ENCODE measurements around the gene RAB3B. TPM values are rescaled to one million over a fixed set of nuclear protein-coding genes. Genes with fewer than 3 reads are reported as not detected.

The RAB3B gene
- total and polyA plus RNA-seq, 3 experiments from 2014 or later, result 0.01 to 0.13 (median 0.11) TPM

- H3K27me3 Mint-ChIP-seq, result peaks cover 6 to 15% of the 10 kb centered on the region in 2 donors
- Histone ChIP-seq H3K9me3 (ENCODE audit: low read length) (no peaks in the 10 kb centered on the region), H3K27me3 (ENCODE audit: insufficient read depth, low read length, poor library complexity, severe bottlenecking) (no peaks in the 10 kb centered on the region), H3K27ac (ENCODE audit: low read depth, low read length) (no peak overlapping the region), H3K4me1 (ENCODE audit: insufficient read depth, low read length) (no peaks in the 10 kb centered on the region), H3K36me3 (ENCODE audit: insufficient read depth, low read length) (no peaks in the 10 kb centered on the region), H3K4me3 (ENCODE audit: low read length) (no peak overlapping the region)
- H3K36me3 Mint-ChIP-seq, result no peaks in the 10 kb centered on the region
- H3K27ac Mint-ChIP-seq, result peak overlapping the region in 1 of 8 donors; percentile 21
- H3K4me3 Mint-ChIP-seq, result no peak overlapping the region
- H3K4me1 Mint-ChIP-seq, result no peaks in the 10 kb centered on the region
- POLR2A ChIA-PET, result interaction anchor here (0.6 kb wide), 1 partner anchor 23 kb away, joined by 7 read pairs; no protein-coding TSS in a partner anchor
- no peaks in the 10 kb centered on the region for H3K9me3 Mint-ChIP-seq
- no peak for DNase-seq
- CTCF ChIA-PET, result no interaction called here
These were observed 33.7 kb downstream of the RAB3B start for GRCh38 chr1:51956528-51957509.

GRCh38 chr1:51955797-51956527 is 34.5 kb downstream of the RAB3B start:
- no peak overlapping the region for H3K4me3 Mint-ChIP-seq
- H3K27me3 ChIP-seq (ENCODE audit: insufficient read depth, low read length, poor library complexity, severe bottlenecking), result no peaks in the 10 kb centered on the region
- H3K27me3 Mint-ChIP-seq, result peaks cover 6 to 15% of the 10 kb centered on the region in 2 donors
- H3K4me1 ChIP-seq (ENCODE audit: insufficient read depth, low read length), result no peaks in the 10 kb centered on the region
- no peaks in the 10 kb centered on the region for H3K4me1 Mint-ChIP-seq
- H3K36me3 ChIP-seq (ENCODE audit: insufficient read depth, low read length), result no peaks in the 10 kb centered on the region
- no peak overlapping the region for H3K27ac ChIP-seq (ENCODE audit: low read depth, low read length)
- no peak for DNase-seq
- ChIA-PET CTCF (no interaction called here), POLR2A (interaction anchor here (0.6 kb wide), 1 partner anchor 24 kb away, joined by 7 read pairs; no protein-coding TSS in a partner anchor)
- H3K27ac Mint-ChIP-seq, result no peak overlapping the region
- H3K9me3 ChIP-seq (ENCODE audit: low read length), result no peaks in the 10 kb centered on the region
- H3K4me3 ChIP-seq (ENCODE audit: low read length), result no peak overlapping the region
- H3K9me3 Mint-ChIP-seq, result no peaks in the 10 kb centered on the region
- H3K36me3 Mint-ChIP-seq, result no peaks in the 10 kb centered on the region

DNA sequence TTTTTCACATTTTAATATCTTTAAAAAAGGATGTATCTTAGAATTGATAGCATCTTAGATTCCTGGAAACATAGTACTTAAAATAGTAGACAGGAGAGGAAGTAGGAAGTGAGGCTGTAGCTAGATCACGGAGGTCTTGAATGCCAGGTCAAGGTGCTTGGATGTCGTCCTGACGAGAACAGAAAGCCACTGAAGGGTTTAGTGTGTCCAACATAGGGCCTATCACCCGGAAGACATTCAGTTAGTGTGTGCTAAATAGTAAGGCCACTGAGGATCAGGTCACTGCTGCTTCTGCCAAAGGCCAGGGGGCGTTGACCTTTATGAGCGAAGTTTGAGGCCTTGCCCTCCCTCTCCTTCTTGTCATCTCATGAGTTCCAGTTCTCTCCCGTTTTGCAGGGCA is 35.7 kb downstream of the RAB3B start:
- CTCF ChIA-PET, result no interaction called here

DNA sequence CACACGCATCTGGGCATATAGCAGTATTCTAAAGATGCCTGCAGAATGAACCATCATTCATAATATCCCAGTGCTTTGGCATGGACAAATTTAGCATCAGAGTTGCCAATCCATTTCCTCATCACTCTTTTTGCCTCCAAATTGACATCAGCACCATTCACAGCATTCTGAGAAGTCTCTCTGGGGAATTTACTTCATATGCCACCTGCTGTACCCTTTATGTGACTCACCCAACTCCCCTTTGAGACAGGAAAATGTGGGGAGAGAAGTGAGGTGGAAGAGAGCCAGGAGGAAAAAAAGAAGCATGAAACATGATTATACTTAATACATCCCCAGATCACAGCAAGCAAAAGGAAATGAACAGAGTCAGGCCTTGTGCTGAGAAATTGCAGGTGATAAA is 37.4 kb downstream of the RAB3B start:
- H3K27me3 ChIP-seq (ENCODE audit: insufficient read depth, low read length, poor library complexity, severe bottlenecking), result no peaks in the 10 kb centered on the region
- no peak overlapping the region for H3K27ac ChIP-seq (ENCODE audit: low read depth, low read length)
- H3K4me1 ChIP-seq (ENCODE audit: insufficient read depth, low read length), result no peaks in the 10 kb centered on the region
- Mint-ChIP-seq H3K4me1 (no peaks in the 10 kb centered on the region), H3K36me3 (no peaks in the 10 kb centered on the region), H3K4me3 (no peak overlapping the region), H3K9me3 (no peaks in the 10 kb centered on the region), H3K27me3 (peaks cover 8 to 9% of the 10 kb centered on the region in 2 donors), H3K27ac (no peak overlapping the region)
- no peak overlapping the region for H3K4me3 ChIP-seq (ENCODE audit: low read length)
- ChIA-PET CTCF (no interaction called here), POLR2A (no interaction called here)
- H3K36me3 ChIP-seq (ENCODE audit: insufficient read depth, low read length), result no peaks in the 10 kb centered on the region
- DNase-seq, result no peak
- no peaks in the 10 kb centered on the region for H3K9me3 ChIP-seq (ENCODE audit: low read length)

More for the DNA sequence above, 35.7 kb downstream of the RAB3B start:
- Histone ChIP-seq H3K27me3 (ENCODE audit: insufficient read depth, low read length, poor library complexity, severe bottlenecking) (no peaks in the 10 kb centered on the region), H3K27ac (ENCODE audit: low read depth, low read length) (no peak overlapping the region), H3K4me1 (ENCODE audit: insufficient read depth, low read length) (no peaks in the 10 kb centered on the region), H3K9me3 (ENCODE audit: low read length) (no peaks in the 10 kb centered on the region), H3K4me3 (ENCODE audit: low read length) (no peak overlapping the region), H3K36me3 (ENCODE audit: insufficient read depth, low read length) (no peaks in the 10 kb centered on the region)
- H3K27me3 Mint-ChIP-seq, result peaks cover 10 to 15% of the 10 kb centered on the region in 2 donors
- no peaks in the 10 kb centered on the region for H3K9me3 Mint-ChIP-seq
- no peak overlapping the region for H3K27ac Mint-ChIP-seq
- no peaks in the 10 kb centered on the region for H3K36me3 Mint-ChIP-seq
- DNase-seq, result no peak
- no peaks in the 10 kb centered on the region for H3K4me1 Mint-ChIP-seq
- POLR2A ChIA-PET, result no interaction called here
- no peak overlapping the region for H3K4me3 Mint-ChIP-seq

DNA sequence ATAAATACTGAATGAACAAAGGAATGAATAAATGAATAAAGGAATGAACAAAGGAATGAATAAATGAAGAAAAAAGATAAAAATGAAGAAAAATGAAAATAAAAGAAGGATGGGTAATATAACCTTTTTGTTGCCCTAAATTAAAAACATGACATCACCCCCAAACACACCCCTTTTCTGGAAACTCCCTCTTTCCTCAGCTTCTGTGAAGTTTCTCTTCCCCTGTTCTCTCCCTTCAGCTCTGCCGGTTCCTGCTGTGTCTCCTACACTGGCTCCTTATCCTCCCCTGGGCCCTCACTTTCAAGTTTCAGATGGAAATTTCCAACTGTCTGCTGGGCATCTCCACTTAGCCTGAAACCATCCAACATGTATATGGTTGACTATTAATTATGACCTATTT is 37.9 kb downstream of the RAB3B start:
- peaks cover 9% of the 10 kb centered on the region in 2 donors for H3K27me3 Mint-ChIP-seq
- H3K27ac Mint-ChIP-seq, result no peak overlapping the region
- ChIA-PET CTCF (no interaction called here), POLR2A (interaction anchor here (0.5 kb wide), 1 partner anchor 346 kb away, joined by 6 read pairs; no protein-coding TSS in a partner anchor)
- Histone ChIP-seq H3K27ac (ENCODE audit: low read depth, low read length) (no peak overlapping the region), H3K36me3 (ENCODE audit: insufficient read depth, low read length) (no peaks in the 10 kb centered on the region), H3K4me3 (ENCODE audit: low read length) (no peak overlapping the region), H3K4me1 (ENCODE audit: insufficient read depth, low read length) (no peaks in the 10 kb centered on the region), H3K9me3 (ENCODE audit: low read length) (no peaks in the 10 kb centered on the region), H3K27me3 (ENCODE audit: insufficient read depth, low read length, poor library complexity, severe bottlenecking) (no peaks in the 10 kb centered on the region)
- no peak for DNase-seq
- H3K9me3 Mint-ChIP-seq, result no peaks in the 10 kb centered on the region
- no peaks in the 10 kb centered on the region for H3K36me3 Mint-ChIP-seq
- H3K4me1 Mint-ChIP-seq, result no peaks in the 10 kb centered on the region
- no peak overlapping the region for H3K4me3 Mint-ChIP-seq

DNA sequence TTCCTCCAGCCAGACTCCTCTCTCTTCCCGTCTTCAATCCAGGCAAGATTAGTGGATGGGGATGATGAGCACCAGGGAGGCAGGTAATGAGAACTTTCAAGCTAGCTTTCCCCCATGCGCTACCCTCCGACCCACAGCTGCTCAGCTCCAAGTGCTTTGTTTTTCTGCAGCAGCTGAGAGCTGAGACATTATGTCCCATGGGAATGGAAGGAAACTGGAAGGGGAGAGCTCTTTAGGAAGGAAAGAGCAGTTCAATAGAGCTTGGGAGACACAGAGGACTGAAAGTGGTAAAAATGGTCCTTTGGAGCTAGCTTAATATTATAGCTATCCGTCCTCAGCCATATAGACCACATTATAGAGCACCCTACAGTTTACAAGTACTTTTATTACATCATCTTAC is 39.8 kb downstream of the RAB3B start:
- ChIA-PET POLR2A (no interaction called here), CTCF (no interaction called here)
- Mint-ChIP-seq H3K27ac (peak overlapping the region in 1 of 8 donors; percentile 11), H3K36me3 (no peaks in the 10 kb centered on the region), H3K4me3 (no peak overlapping the region), H3K9me3 (no peaks in the 10 kb centered on the region), H3K27me3 (peaks cover 9 to 12% of the 10 kb centered on the region in 2 donors), H3K4me1 (no peaks in the 10 kb centered on the region)
- Histone ChIP-seq H3K4me3 (ENCODE audit: low read length) (no peak overlapping the region), H3K4me1 (ENCODE audit: insufficient read depth, low read length) (no peaks in the 10 kb centered on the region), H3K36me3 (ENCODE audit: insufficient read depth, low read length) (no peaks in the 10 kb centered on the region), H3K9me3 (ENCODE audit: low read length) (no peaks in the 10 kb centered on the region), H3K27me3 (ENCODE audit: insufficient read depth, low read length, poor library complexity, severe bottlenecking) (no peaks in the 10 kb centered on the region), H3K27ac (ENCODE audit: low read depth, low read length) (no peak overlapping the region)
- DNase-seq, result no peak

DNA sequence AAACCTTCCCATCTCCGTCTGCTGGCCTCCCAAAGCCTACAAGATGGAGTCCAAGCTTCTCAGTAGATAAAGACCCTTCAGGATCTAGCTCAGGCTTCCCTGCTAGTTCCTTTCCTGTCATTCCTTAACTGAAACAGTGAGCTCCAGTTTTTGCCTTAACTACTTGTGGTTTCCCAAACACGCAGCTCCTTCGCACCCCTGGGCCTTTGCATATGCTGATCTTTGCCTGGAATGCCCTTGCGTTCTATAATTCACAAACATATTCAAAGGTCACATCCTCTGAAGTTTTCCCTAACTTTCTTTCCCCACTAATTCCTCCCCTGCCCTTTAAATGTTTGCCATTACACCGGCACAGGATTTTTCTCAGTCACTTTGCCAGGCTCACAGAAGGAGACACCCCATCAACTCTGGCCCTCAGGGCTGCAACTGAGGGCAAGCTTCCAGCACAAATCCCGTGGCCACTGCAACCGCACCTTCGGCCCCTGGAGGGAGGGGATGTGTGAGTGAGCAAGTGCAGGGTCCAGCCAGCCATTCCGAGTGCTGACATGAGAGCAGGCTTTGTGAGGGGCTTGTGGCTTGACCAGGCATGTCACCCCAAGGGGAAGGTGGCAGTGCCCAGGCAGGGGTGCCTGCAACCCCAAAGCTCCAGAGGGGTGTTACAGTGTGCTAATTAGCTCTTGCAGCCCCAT is 41.3 kb downstream of the RAB3B start:
- no peaks in the 10 kb centered on the region for H3K9me3 Mint-ChIP-seq
- peaks cover 9 to 12% of the 10 kb centered on the region in 2 donors for H3K27me3 Mint-ChIP-seq
- no peaks in the 10 kb centered on the region for H3K36me3 ChIP-seq (ENCODE audit: insufficient read depth, low read length)
- H3K36me3 Mint-ChIP-seq, result no peaks in the 10 kb centered on the region
- no peaks in the 10 kb centered on the region for H3K4me1 ChIP-seq (ENCODE audit: insufficient read depth, low read length)
- no peaks in the 10 kb centered on the region for H3K27me3 ChIP-seq (ENCODE audit: insufficient read depth, low read length, poor library complexity, severe bottlenecking)
- DNase-seq, result no peak
- H3K4me3 ChIP-seq (ENCODE audit: low read length), result no peak overlapping the region
- peak overlapping the region in 1 of 8 donors; percentile 8 for H3K27ac Mint-ChIP-seq
- no peaks in the 10 kb centered on the region for H3K9me3 ChIP-seq (ENCODE audit: low read length)
- H3K4me1 Mint-ChIP-seq, result no peaks in the 10 kb centered on the region
- H3K27ac ChIP-seq (ENCODE audit: low read depth, low read length), result no peak overlapping the region
- H3K4me3 Mint-ChIP-seq, result peak overlapping the region in 1 of 7 donors; percentile 35
- POLR2A ChIA-PET, result interaction anchor here (0.6 kb wide), 1 partner anchor 178 kb away, joined by 3 read pairs; no protein-coding TSS in a partner anchor
- CTCF ChIA-PET, result no interaction called here

Measured in CD8-positive, alpha-beta memory T cell (primary cell).